H4 (cell line): Measurements from ENCODE around the gene OOSP3. TPM values are rescaled to one million over a fixed set of nuclear protein-coding genes. Genes with fewer than 3 reads are reported as not detected.
"Not testable (repeated sequence)": the region's sequence is repeated elsewhere in the genome, so short reads cannot be mapped to it uniquely, and the experiment has no call there.

Source experiments
- DNase-seq: peaks from one replicate; pipeline ENCODE4 v3.0.0-alpha.2; 2015; ENCODE audit warnings: low spot score
- total RNA-seq: library from RNA; depleted of rRNA; stranded (reverse); fragments of >200 nt; shearing (Covaris generic); gene quantifications from 2 replicates; pipeline ENCODE4 v1.2.3, GENCODE V29; 2014; rRNA removed

Gene OOSP3, protein sequence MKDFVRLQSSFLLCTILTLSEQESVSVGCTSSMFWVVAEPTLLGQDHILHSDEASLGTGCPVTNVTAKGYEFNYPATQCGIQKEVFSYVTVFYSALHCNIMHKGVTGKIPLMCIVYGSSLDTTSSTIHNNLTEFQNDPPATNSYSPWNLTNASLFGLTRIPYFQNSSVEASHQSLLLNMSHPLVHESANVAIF
- not detected in 2 replicates for total RNA-seq

DNA sequence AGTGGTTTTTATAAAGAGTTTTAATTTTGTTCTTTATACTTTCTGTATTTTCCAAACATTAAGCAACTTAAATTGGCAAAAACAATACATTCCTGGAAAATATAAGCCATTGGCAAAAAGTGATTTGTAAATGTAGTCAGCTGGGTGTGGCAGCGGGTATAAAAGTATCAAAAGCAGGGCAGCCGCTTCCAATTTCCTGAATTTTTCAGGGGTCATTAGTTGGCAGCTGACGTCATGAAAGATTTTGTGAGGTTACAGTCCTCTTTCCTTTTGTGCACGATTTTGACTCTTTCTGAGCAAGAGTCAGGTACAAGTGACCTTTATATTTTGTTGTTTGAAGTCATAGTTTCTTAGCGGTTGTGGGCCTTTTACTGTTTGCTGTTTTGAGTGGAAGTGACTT lies at the start of gene OOSP3:
TSS of gene OOSP3 (plus strand) at position 208 of the 400 bp plus-strand sequence. CDS start at position 235, 27 bp downstream.
- no peak for DNase-seq

DNA sequence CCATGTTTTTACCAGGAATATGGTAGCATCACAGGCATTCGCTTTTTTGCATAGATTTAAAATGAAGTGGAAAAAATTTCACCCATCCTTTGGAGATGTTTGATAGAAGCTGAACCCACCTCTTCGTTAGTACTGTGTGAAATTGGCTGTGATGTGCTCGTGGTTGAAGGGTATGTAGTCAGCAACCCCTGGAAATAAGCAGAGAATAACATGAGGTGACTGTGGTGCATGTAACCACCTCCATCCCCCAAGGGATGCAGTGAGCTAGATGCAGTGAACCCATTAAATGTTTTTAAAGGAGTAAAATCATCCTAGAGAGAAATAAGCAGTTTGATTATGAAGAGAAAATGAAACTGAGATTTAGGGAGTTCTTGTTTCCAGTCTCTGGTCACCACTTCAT lies 49.2 kb upstream of the OOSP3 start:
- no peak for DNase-seq

DNA sequence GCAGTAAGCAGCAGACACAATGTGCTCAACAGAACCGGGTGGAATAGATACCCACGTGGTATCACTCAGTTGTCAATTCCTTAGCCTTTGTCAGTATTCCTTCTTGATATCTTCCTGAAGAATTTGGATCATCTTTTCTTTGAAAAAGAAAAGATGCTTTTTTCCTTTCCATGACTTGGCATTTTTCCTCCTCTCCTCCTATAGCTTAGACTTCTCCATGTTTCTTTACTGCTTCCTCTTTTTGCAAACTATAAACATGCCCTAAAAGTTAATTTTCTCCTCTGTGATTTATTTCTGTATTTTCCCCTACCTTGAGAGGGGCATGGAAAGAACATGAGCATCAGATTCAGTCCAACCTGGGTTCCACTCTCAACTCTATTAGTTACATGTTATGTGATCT lies 45.0 kb upstream of the OOSP3 start:
- DNase-seq = no peak

DNA sequence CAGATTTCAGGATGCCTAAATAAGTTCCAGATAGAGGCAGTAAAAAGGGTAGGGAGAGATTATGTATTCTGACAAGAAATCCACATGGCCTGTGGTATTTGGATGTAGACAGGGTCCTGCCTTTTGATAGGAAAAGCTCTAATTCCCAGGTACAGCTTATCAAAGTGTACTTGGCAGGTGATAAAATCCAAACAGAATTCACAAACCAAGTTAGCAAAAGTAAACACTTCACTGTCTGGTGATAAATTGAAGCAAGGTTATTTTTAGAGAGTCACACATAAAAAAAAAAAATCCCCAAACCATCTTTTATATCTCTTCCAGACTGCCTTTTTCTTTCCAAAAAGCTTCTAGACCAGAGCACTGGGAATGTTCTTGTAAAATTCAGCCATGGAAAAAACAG lies 39.0 kb upstream of the OOSP3 start:
- no peak for DNase-seq

DNA sequence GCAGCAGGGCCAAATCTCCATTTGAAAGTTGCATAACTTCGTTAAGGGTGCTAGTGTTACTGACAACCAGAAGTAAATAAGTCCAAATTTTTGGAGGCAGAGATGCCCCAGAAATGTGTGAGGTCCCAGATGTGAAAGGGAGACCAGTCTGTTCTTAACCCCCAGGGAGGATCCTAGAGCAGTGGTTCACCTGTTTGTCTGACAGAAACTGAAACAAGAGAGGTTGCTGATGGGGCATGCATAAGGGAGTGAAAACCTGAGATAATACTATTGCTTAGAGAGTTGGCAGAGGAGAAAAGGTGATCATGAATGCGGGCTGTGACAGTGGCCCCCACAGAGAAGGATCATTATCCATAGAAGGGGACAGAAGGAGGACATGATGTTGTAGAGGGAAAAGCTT lies 37.1 kb upstream of the OOSP3 start:
- DNase-seq = no peak

DNA sequence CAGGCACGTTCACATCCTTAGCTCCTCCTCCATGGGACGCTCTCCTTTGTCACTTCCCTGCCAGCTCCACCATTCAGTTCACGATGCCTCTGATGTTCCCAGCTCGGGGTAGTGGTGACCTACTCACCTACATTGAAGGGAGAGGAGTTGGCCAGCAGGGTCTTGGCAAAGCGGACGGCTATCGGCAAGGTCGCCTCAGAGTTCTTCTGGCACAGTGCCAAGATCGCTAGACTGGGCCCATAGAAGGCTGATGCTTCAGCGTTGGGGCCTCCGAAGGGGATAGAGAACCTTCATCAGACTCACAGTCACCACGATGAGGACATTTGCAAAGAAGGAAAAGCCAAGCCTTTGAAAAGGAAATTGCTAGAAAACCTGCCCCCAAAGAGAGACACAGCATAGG lies 36.3 kb upstream of the OOSP3 start:
- no peak for DNase-seq

DNA sequence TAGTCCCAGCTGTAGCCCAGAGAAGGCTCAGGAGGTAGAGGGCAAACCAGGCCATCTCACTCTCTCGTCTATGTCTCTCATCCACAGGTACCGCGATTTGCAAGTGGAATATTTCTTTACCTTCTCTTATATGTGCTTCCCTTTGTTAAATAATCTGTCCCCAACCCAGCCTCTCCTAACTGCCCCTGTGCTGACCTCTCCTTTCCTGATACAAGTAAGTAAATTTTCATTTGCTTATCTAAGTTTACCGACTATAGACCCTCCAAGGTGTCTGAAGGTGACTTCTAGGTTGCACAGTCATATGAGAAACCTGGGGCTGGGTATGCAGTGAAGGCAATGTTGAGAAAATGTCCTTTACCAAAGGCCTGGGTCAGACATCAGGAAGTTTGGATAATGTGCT lies 33.2 kb upstream of the OOSP3 start, which contains the start of gene CBLIF:
TSS of gene CBLIF (minus strand) at position 101 of the 400 bp plus-strand sequence. CDS start at position 55, 46 bp downstream.
- DNase-seq = no peak

DNA sequence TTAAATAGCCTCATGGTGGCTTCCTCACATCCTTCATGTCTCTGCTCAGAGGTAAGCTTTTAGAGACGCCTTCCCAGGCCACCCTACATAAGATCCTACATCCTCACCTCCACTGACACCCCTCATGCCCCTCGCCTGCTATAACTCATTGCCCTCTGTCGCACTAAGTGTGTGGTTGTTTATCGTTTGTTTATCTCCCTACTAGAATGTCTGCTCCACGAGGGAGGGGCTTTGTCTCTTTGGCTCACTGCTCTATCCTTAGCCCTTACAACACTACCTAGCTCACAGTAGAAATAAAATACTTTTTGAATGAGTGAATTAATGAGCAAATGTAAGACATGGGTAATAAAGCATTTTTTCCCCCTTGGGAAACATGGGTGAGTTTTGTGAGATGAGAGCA lies 32.0 kb upstream of the OOSP3 start:
- no peak for DNase-seq

DNA sequence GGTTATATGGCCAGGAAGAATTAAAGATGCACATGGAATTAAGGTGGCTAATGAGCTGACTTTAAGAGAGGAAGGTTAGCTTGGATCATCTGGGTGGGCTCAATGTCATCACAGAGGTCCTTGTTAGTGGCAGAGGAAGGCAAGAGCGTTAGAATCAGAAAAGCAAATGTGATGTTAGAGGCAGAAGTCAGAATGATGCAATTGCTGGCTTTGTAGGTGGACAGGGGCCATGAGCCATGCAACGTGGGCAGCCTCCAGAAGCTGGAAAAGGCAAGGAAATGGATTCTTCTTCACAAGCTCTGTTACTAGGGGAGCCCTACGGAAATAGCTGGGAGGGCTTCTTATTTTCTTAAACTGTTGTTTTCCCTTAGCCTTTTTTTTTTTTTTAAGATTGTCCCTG lies 31.0 kb upstream of the OOSP3 start:
- no peak for DNase-seq

DNA sequence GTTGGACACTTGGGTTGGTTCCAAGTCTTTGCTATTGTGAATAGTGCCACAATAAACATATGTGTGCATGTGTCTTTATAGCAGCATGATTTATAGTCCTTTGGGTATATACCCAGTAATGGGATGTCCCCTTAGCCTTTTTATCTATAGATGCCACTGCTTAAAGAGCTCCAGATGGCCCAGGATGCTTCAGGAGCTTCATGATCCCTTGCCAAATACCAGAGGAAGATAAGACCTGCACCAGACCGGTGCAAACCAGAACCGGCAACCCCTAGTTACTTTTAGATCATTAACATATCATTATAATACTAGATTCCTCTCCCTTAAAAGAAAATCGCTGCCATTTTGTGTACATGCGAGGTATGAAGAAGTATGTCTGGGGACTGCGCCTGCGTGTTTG lies 30.1 kb upstream of the OOSP3 start:
- not testable (repeated sequence) for DNase-seq

DNA sequence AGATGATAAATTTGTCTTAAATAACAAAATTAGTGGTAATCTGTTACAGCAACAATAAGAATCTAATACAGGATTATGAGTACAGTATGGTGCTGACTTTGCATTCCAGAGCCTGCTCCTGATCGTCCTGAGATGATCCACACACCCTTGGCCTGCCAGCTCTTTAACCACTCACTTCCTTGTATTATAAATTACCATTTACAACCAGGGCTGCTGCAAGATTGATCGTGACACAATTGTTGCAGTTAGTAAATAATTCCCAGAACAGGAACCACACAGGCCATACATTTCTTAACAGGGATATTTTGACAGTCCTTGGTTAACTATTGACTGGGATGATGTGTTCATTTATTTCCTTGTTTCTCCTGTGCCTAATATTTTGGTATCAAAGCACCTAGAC lies 29.5 kb upstream of the OOSP3 start:
- no peak for DNase-seq

DNA sequence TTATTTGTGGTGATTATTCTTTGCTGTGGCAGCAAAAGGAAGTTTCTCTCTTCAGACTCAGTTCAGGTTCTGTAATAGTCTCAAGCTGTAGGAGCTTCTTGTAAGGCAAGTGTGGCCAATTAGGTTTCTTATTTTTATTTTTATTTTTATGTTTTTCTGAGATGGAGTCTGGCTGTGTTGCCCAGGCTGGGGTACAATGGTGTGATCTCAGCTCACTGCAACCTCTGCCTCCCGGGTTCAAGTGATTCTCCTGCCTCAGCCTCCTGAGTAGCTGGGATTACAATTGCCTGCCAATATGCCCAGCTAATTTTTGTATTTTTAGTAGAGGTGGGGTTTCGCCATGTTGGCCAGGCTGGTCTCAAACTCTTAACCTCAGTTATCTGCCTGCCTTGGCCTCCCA lies 29.0 kb upstream of the OOSP3 start:
- DNase-seq = not testable (repeated sequence)

DNA sequence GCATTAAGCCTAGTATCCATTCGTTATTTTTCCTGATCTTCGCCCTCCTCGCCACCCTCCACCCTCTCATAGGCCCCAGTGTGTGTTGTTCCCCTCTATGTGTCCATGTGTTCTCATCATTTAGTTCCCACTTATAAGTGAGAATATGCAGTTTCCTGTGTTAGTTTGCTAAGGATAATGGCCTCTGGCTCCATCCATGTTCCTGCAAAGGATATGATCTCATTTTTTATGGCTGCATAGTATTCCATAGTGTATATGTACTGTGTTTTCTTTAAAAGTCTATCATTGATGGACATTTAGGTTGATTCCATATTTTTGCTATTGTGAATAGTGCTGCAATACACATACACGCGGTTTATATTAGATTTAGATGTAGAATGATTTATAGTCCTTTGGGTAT lies 27.2 kb upstream of the OOSP3 start:
- not testable (repeated sequence) for DNase-seq

DNA sequence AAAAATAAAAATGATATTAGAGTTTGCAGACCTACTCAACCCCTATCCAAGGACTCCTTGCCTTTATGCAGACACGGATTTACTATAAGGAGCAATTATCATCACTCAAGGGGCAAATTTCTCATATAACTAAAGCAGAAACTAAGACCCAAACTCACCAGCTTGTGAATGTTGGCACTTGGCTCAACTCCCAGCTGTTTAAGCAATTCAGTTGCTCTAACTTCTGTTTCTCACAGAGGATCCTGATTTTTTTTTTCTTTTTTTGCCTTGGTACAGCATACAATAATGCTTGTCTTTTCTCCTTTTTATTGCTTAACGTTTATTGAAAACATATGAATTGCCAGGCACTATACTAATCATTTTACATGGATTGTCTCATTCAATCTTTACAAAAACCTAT lies 23.7 kb upstream of the OOSP3 start:
- DNase-seq = no peak

DNA sequence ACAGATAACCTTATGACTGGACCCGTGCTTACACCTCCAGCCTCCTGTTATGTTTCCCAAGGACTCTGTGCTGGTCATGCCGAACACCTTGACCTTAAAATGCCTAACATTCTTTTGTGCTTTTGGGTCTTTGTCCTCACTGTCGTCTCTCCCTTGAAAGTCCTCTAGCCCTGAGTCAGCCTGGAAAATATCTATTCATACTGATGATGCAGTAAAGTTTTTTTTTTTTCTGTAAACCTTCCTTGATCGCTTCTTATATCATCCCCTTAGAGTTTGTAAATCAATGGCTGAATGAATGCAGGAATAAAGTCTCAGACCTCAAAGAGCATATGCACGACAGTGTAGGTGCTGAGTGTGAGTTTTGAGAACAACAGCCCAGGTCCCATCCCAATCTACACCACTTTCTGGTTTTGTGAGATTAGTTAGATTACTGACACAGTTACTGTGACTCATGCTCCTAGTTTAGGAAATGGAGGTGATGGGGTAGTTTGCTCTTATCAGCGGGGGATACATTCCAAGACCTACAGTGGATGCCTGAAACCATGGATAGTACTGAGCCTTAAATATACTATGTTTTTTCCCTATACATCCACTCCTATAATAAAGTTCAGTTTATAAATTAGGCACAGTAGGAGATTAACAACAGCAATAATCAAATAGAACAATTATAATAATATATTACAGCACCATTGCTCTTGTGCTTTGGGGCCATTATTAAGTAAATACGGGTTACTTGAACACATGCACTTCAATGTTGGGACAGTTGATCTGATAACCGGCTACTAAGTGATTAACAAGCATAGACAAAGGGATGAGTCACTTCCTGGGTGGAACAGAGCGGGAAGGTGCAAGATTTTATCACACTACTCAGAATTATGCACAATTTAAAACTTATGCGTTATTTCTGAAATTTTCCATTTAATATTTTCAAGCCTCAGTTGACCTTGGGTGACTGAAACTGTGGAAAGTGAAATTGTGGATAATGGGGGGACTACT lies 20.8 kb upstream of the OOSP3 start:
- no peak for DNase-seq

DNA sequence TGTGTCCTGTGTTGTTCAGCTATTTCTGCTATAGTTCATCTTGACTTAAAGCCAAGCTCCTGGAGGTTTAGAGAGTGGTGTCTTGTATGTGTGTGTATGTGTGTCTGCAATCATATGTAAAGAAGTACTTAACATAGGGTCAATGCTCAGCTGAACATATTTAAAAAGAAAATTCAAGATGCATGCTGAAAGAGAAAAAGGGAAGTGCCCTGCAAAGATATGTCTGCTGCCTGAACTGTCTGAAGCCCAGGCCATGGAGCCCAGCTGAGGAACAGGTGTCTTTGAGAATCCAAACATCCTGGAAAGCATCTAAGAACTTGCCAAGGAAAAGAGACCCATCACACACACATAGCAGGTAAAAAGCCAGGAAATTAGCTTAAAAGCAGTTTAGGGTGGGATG lies 18.9 kb upstream of the OOSP3 start:
- no peak for DNase-seq

DNA sequence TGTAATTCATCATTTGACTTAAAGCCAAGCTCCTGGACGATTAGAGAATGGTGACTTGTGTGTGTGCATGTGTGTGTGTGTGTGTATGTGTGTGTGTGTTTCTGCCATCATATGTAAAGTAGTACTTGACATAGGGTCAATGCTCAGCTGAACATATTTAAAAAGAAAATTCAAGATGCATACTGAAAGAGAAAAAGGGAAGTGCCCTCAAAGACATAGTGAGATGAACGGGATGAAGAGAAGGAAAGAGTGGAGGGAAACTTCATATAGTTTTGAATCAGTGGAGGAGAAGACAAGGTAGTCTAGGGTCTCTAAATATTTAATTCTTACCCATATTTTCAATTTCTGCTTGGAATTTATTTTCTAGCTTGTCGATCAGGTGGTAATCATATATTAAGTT lies 16.3 kb upstream of the OOSP3 start:
- no peak for DNase-seq

DNA sequence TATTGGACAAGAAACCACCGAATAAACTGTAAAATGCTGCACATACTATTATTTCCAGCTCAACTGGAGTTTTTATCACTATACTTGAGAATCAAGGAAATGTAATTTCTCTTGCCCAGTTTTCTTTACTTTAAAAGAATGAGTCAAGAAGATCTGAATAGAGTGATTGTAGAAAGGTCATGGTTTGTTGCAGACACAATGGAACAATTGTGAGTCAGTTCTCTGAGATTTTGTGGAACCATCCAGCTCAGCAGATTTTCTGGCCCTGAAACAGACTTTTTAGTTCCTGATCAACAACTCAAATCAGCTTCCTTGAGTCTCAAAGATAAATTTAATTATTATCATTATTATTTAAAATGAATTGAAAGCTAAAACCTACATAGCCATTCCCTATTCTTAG lies 13.6 kb upstream of the OOSP3 start:
- no peak for DNase-seq

DNA sequence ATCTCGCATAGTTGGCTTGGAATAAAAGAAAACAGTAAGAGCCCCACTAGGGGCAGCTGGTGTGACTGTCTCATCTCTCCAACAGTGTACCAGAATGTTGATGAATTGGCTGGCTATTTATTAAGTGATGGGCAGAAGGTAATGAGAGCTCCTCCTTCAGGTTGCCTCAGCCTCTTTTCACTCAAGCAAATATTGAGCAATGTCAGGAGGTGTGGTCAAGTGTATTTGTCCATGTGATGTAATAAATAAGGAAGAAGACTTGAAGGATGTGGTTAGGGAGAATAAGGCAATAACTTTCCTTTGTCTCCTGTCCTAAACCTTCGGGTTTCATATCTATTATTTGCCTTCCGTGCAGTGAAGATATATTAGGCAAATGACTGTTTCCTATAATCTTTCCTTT lies 12.2 kb upstream of the OOSP3 start, which contains the start of gene TCN1:
TSS of gene TCN1 (minus strand) at position 91 of the 400 bp plus-strand sequence. CDS start at position 74, 17 bp downstream.
- DNase-seq = peak; percentile 15

DNA sequence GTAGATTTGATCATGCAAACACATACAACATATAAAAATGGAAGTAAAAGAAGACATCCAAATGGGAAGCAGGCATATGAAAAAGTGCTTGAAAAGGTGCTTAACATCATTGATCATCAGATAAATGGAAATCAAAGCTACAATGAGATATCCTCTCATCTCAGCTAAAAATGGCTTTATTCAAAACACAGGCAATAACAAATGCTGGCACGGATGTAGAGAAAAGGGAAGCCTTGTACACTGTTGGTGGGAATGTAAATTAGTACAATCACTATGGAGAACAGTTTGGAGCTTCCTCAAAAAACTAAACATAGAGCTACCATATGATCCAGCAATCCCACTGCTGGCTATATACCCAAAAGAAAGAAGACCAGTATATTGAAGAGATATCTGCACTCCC lies 11.7 kb upstream of the OOSP3 start:
- no peak for DNase-seq

DNA sequence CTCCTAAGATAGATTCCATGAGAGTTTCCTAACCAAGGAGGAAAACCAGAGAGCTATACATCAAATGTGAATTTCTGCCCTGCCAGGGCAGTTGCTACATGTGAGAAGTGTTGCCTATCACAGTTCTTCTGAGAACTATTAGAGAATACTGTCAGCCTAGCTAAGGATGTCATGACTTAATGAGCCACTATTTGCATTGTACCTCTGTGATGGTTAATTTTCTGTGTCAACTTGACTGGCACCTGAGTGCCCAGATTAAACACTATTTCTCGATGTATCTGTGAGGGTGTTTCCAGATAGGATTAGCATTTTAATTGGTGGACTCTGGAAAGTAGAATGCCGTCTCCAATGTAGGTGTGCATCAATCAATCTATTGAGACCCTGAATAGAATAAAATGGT lies 10.6 kb upstream of the OOSP3 start:
- DNase-seq = no peak

DNA sequence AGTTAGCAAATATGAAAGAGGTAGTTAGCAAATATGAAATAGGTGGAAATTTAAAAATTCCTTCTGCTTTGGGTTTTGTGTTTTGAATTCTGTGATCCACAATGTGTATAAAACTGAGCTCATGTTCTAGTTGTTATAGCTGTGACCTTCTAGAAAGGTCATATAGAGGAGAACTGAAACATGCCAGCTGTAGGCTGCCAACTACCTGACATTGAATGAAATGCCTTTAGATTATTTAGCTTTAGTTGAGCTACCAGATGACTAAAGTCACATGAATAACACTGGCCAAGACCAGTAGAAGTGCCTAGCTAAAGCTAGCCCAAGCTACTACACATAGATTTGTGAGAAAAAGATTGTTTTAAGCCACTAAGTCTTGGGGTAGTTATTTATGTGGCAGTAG lies 6.5 kb upstream of the OOSP3 start:
- no peak for DNase-seq
